HepG2 (cell line): ENCODE data around the gene STK11. TPM values are rescaled to one million over a fixed set of nuclear protein-coding genes. Genes with fewer than 3 reads are reported as not detected.
A peak's percentile ranks its signal among the peaks of the same experiment; 100 is the strongest.

Experiments used
- ASH2L ChIP-seq: fragments of 300-600, 200-600 bp; sonication (generic); IDR thresholded peaks from 2 replicates; pipeline ENCODE4 v1.7.0; 2017; ENCODE audit warnings: low read depth, mild to moderate bottlenecking, moderate library complexity, mixed read lengths, low read length; ENCODE audit not compliant: insufficient read length
- FOSL2 ChIP-seq: sonication (generic); formaldehyde crosslinking; IDR thresholded peaks from 2 replicates; pipeline ENCODE4 v1.4.0; 2020; ENCODE audit warnings: missing genetic modification reagents
- FOXO1 ChIP-seq: sonication (generic); formaldehyde crosslinking; IDR thresholded peaks from 2 replicates; pipeline ENCODE4 v1.4.0; 2020; ENCODE audit warnings: missing genetic modification reagents
- HDAC1 ChIP-seq: sonication (generic); formaldehyde crosslinking; IDR thresholded peaks from 2 replicates; pipeline ENCODE4 v1.5.1; 2020; ENCODE audit warnings: mild to moderate bottlenecking, missing genetic modification reagents
- HOXA7 ChIP-seq: sonication (generic); formaldehyde crosslinking; IDR thresholded peaks from 2 replicates; pipeline ENCODE4 v1.8.1; 2022; ENCODE audit warnings: mild to moderate bottlenecking, missing genetic modification reagents, moderate library complexity
- KDM2A ChIP-seq: sonication (generic); formaldehyde crosslinking; IDR thresholded peaks from 2 replicates; pipeline ENCODE4 v1.4.0; 2020; ENCODE audit warnings: low read depth, missing genetic modification reagents, borderline replicate concordance
- LCORL ChIP-seq, 2 experiments: fragments of 450-650 bp in 1 of 2; sonication (generic) in 1 of 2; formaldehyde crosslinking in 1 of 2; IDR thresholded peaks; 2 replicates each; pipeline versions ENCODE4 v1.5.0 to v1.6.1; 2017 to 2020; ENCODE audit warnings: antibody characterized with exemption in 1 of 2, missing genetic modification reagents in 1 of 2
- MTF1 ChIP-seq: sonication (generic); formaldehyde crosslinking; IDR thresholded peaks from 2 replicates; pipeline ENCODE4 v1.5.0; 2020; ENCODE audit warnings: missing genetic modification reagents
- MXD3 ChIP-seq: IDR thresholded peaks from 2 replicates; pipeline ENCODE4 v1.6.1; 2016; ENCODE audit warnings: mild to moderate bottlenecking, missing biosample characterization, missing genetic modification reagents
- MYC ChIP-seq: sonication (generic); formaldehyde crosslinking; IDR thresholded peaks from 2 replicates; pipeline ENCODE4 v1.9.0; 2021; ENCODE audit warnings: missing genetic modification reagents, borderline replicate concordance
- MZF1 ChIP-seq: sonication (generic); formaldehyde crosslinking; IDR thresholded peaks from 2 replicates; pipeline ENCODE4 v1.8.1; 2023; ENCODE audit warnings: mild to moderate bottlenecking, missing genetic modification reagents, borderline replicate concordance
- PLSCR1 ChIP-seq: sonication (generic); formaldehyde crosslinking; IDR thresholded peaks from 2 replicates; pipeline ENCODE4 v1.5.0; 2020; ENCODE audit warnings: missing genetic modification reagents, mild to moderate bottlenecking, borderline replicate concordance
- PRDM10 ChIP-seq: sonication (generic); formaldehyde crosslinking; IDR thresholded peaks from 2 replicates; pipeline ENCODE4 v1.4.0; 2020; ENCODE audit warnings: low read depth, missing genetic modification reagents
- RBFOX2 ChIP-seq: fragments of 200-400 bp; formaldehyde crosslinking; IDR thresholded peaks from 2 replicates; pipeline ENCODE4 v1.6.1; 2017; ENCODE audit warnings: low read depth, mild to moderate bottlenecking, low read length
- SMAD3 ChIP-seq: sonication (generic); formaldehyde crosslinking; IDR thresholded peaks from 2 replicates; pipeline ENCODE4 v1.4.0; 2020; ENCODE audit warnings: missing genetic modification reagents
- SRSF1 ChIP-seq: fragments of 200-400 bp; formaldehyde crosslinking; optimal IDR thresholded peaks from 2 replicates; pipeline ENCODE3; 2017; ENCODE audit warnings: mild to moderate bottlenecking, low read depth, low read length, moderate library complexity
- TMF1 ChIP-seq: sonication (generic); formaldehyde crosslinking; IDR thresholded peaks from 2 replicates; pipeline ENCODE4 v1.8.1; 2022; ENCODE audit warnings: low read depth, missing genetic modification reagents
- U2AF1 ChIP-seq: fragments of 200-400 bp; formaldehyde crosslinking; optimal IDR thresholded peaks from 2 replicates; pipeline ENCODE3; 2017; ENCODE audit warnings: mild to moderate bottlenecking, low read depth, low read length
- ZC3H13 ChIP-seq: sonication (generic); formaldehyde crosslinking; IDR thresholded peaks from 2 replicates; pipeline ENCODE4 v1.8.1; 2023; ENCODE audit warnings: mild to moderate bottlenecking, missing genetic modification reagents, moderate library complexity
- ZFP82 ChIP-seq: sonication (generic); formaldehyde crosslinking; IDR thresholded peaks from 2 replicates; pipeline ENCODE4 v1.5.1; 2020; ENCODE audit warnings: mild to moderate bottlenecking, missing genetic modification reagents, borderline replicate concordance
- ZNF205 ChIP-seq: IDR thresholded peaks from 2 replicates; pipeline ENCODE4 v1.6.1; 2018; ENCODE audit warnings: missing biosample characterization, missing genetic modification reagents
- ZNF546 ChIP-seq: sonication (generic); formaldehyde crosslinking; conservative IDR thresholded peaks from 2 replicates; pipeline ENCODE4 v1.8.1; 2023; ENCODE audit warnings: mild to moderate bottlenecking, missing genetic modification reagents
- ZNF772 ChIP-seq: sonication (generic); formaldehyde crosslinking; IDR thresholded peaks from 2 replicates; pipeline ENCODE4 v1.5.0; 2020; ENCODE audit warnings: mild to moderate bottlenecking, missing genetic modification reagents
- ZNF800 ChIP-seq: sonication (generic); formaldehyde crosslinking; IDR thresholded peaks from 2 replicates; pipeline ENCODE4 v1.4.0; 2020; ENCODE audit warnings: missing genetic modification reagents
- polyA plus RNA-seq, 8 experiments: library from polyadenylated mRNA; depleted of rRNA in 3 of 8; stranded (reverse) in 7 of 8; unstranded in 1 of 8; fragments of >200 nt; fragmentation: Illumina TruSeq in 4 of 8; extraction: Trizol in 4 of 8; gene quantifications; 2 replicates each; pipeline versions ENCODE4 v1.2.1 to v1.2.3, GENCODE V29; 2011 to 2016; ENCODE audit warnings: low read depth in 4 of 8, missing spikeins in 1 of 8, mixed read lengths in 1 of 8; ENCODE audit not compliant: insufficient read depth in 1 of 8
- total RNA-seq, 5 experiments: library from RNA; depleted of rRNA; stranded (reverse); fragments of >200 nt; fragmentation: Illumina TruSeq; extraction: Trizol; gene quantifications; 2 replicates each; pipeline ENCODE4 v1.2.3, GENCODE V29; 2016; ENCODE audit warnings: low read depth in 1 of 5

STK11 gene
- total and polyA plus RNA-seq, 2 of the 13 experiments (the other 11 are each of a cell fraction or from before 2014, with no cell fraction given) = 27.5 to 43.6 TPM

GRCh38 chr19:1252821-1253513 is 47.4 kb downstream of the STK11 start (continued):
- TF ChIP-seq PLSCR1 (CRISPR knock-in tag) (no peak), MYC (CRISPR knock-in tag) (0 out of 2 replicates have a peak, but pooled peaks have one; percentile 4), FOXO1 (no peak), ASH2L (peak; percentile 8), ZNF205 (CRISPR knock-in tag) (no peak), TMF1 (CRISPR knock-in tag) (no peak), SMAD3 (CRISPR knock-in tag) (no peak; the same call in 1 of the 2 replicates), ZC3H13 (0 out of 2 replicates have a peak, but pooled peaks have one; percentile 45), ZNF800 (no peak), FOSL2 (CRISPR knock-in tag) (peak; percentile 85), U2AF1 (peak; percentile 5), LCORL (IDR thresholded peaks at IDR 0.05) (no peak), LCORL (CRISPR knock-in tag; IDR thresholded peaks at IDR 0.05) (no peak), RBFOX2 (peak; percentile 86), ZNF546 (CRISPR knock-in tag) (0 out of 2 replicates have a peak, but pooled peaks have one; percentile 27), MZF1 (CRISPR knock-in tag) (no peak), HOXA7 (CRISPR knock-in tag) (no peak), MXD3 (CRISPR knock-in tag) (peak; percentile 15; the same call in 1 of the 2 replicates), KDM2A (CRISPR knock-in tag) (peak; percentile 55; the same call in 1 of the 2 replicates), SRSF1 (peak; percentile 13), HDAC1 (CRISPR knock-in tag) (peak; percentile 7; the same call in 1 of the 2 replicates), MTF1 (CRISPR knock-in tag) (no peak), ZFP82 (no peak), ZNF772 (no peak), PRDM10 (CRISPR knock-in tag) (no peak)
